NCI-H446 (cell line): ENCODE data around the gene IDH3G.

Experiments used
- DNase-seq, 2 experiments: peaks; one replicate each; lab custom pipeline; 2025; lab: John Stamatoyannopoulos, UW

IDH3G gene

GRCh38 chrX:153816831-153817690 lies 22.9 kb upstream of the IDH3G start:
- DNase-seq: no peak

- no peak for DNase-seq
Measured at GRCh38 chrX:153814591-153815315, 20.6 kb upstream of the IDH3G start.

GRCh38 chrX:153813161-153813560 lies 19.0 kb upstream of the IDH3G start:
- no peak for DNase-seq

- DNase-seq: no peak
Measured at GRCh38 chrX:153812220-153812619, 18.0 kb upstream of the IDH3G start.

GRCh38 chrX:153807976-153808375 lies 13.8 kb upstream of the IDH3G start:
- DNase-seq: no peak

- DNase-seq: no peak
Measured at GRCh38 chrX:153806999-153807575, 12.9 kb upstream of the IDH3G start.

- DNase-seq: no peak
Measured at GRCh38 chrX:153805436-153805835, 11.3 kb upstream of the IDH3G start.

GRCh38 chrX:153804621-153805020 lies 10.4 kb upstream of the IDH3G start:
- no peak for DNase-seq

- DNase-seq: no peak
Measured at GRCh38 chrX:153804100-153804595, 10.0 kb upstream of the IDH3G start.

- no peak for DNase-seq
Measured at GRCh38 chrX:153803211-153804099, 9.3 kb upstream of the IDH3G start.

- no peak for DNase-seq
Measured at GRCh38 chrX:153802513-153803045, 8.4 kb upstream of the IDH3G start.

- DNase-seq: no peak
Measured at GRCh38 chrX:153801669-153802068, 7.5 kb upstream of the IDH3G start.

- DNase-seq: no peak
Measured at GRCh38 chrX:153800746-153801145, 6.6 kb upstream of the IDH3G start.

- peak; percentile 6 to 20 for DNase-seq
Measured at GRCh38 chrX:153800177-153800722, 6.1 kb upstream of the IDH3G start.

- no peak for DNase-seq
Measured at GRCh38 chrX:153799326-153799725, 5.2 kb upstream of the IDH3G start.

GRCh38 chrX:153797415-153798015 lies 3.3 kb upstream of the IDH3G start:
- DNase-seq: no peak

- no peak for DNase-seq
Measured at GRCh38 chrX:153794897-153795816, 982 bp upstream of the IDH3G start.

GRCh38 chrX:153793291-153793690 lies 884 bp downstream of the IDH3G start:
- DNase-seq: no peak

- DNase-seq: peak in 1 of 2 experiments; percentile 9
Measured at GRCh38 chrX:153792368-153792767, 1.8 kb downstream of the IDH3G start.
